DMS53 (cell line): ENCODE measurements around the gene FAAH.
A peak's percentile ranks its signal among the peaks of the same experiment; 100 is the strongest.

Source experiments
- DNase-seq: peaks from one replicate; lab custom pipeline; 2025; lab: John Stamatoyannopoulos, UW

Gene FAAH

GRCh38 chr1:46422261-46422871, 28.2 kb downstream of the FAAH start:
- DNase-seq, result no peak

GRCh38 chr1:46423574-46424240, 29.6 kb downstream of the FAAH start:
- DNase-seq, result no peak

- no peak for DNase-seq
These were observed 30.6 kb downstream of the FAAH start for GRCh38 chr1:46424730-46425129.

- DNase-seq, result no peak
These were observed 31.6 kb downstream of the FAAH start for GRCh38 chr1:46425726-46426125.

- DNase-seq, result no peak
These were observed 33.4 kb downstream of the FAAH start for GRCh38 chr1:46427541-46427940.

- DNase-seq, result no peak
These were observed 35.3 kb downstream of the FAAH start for GRCh38 chr1:46429436-46429835.

- DNase-seq, result peak; percentile 36
These were observed 37.6 kb downstream of the FAAH start for GRCh38 chr1:46431695-46432094.

- DNase-seq, result no peak
These were observed 38.7 kb downstream of the FAAH start for GRCh38 chr1:46432781-46433327.

- no peak for DNase-seq
These were observed 40.2 kb downstream of the FAAH start for GRCh38 chr1:46434358-46434757.

- no peak for DNase-seq
These were observed 42.7 kb downstream of the FAAH start for GRCh38 chr1:46436844-46437243.

GRCh38 chr1:46437723-46438122, 43.6 kb downstream of the FAAH start:
- DNase-seq, result no peak

GRCh38 chr1:46438346-46438745, 44.2 kb downstream of the FAAH start:
- no peak for DNase-seq

- DNase-seq, result no peak
These were observed 46.4 kb downstream of the FAAH start for GRCh38 chr1:46440478-46440877.

GRCh38 chr1:46442317-46443161, 48.4 kb downstream of the FAAH start:
- peak; percentile 99 for DNase-seq

- peak; percentile 74 for DNase-seq
These were observed 50.3 kb downstream of the FAAH start for GRCh38 chr1:46444466-46444865.

- DNase-seq, result no peak
These were observed 51.7 kb downstream of the FAAH start for GRCh38 chr1:46445773-46446256.

- DNase-seq, result peak; percentile 97
These were observed 52.8 kb downstream of the FAAH start for GRCh38 chr1:46446646-46447498.

GRCh38 chr1:46447499-46448108, 53.5 kb downstream of the FAAH start:
- no peak for DNase-seq

GRCh38 chr1:46448109-46448911, 54.2 kb downstream of the FAAH start:
- DNase-seq, result peak; percentile 48
